Activated naive CD4-positive, alpha-beta T cell treated with anti-CD3 and anti-CD28 coated beads, Interleukin-2, amount 10 ng/mL, durations not matched to agents 7 days and 5 days (primary cell): ENCODE results near the gene LMO1.
A peak's percentile ranks its signal among the peaks of the same experiment; 100 is the strongest.

Source experiments
- CTCF ChIA-PET: fragments of 350-600 bp; sonication (Branson Sonifier 250); formaldehyde crosslinking; loops from one replicate; lab custom pipeline; 2021; ENCODE audit warnings: antibody characterized with exemption; lab: Charles Lee
- DNase-seq: peaks from one replicate; pipeline ENCODE4 v3.0.0-alpha.2; 2020
- H3K27ac Mint-ChIP-seq: one replicate; pipeline ENCODE4 v1.8.0; 2021; ENCODE audit warnings: mild to moderate bottlenecking, moderate library complexity, mixed read lengths
- H3K27me3 Mint-ChIP-seq: one replicate; pipeline ENCODE4 v1.8.0; 2021; ENCODE audit warnings: mild to moderate bottlenecking, mixed read lengths
- H3K36me3 Mint-ChIP-seq: one replicate; pipeline ENCODE4 v1.8.0; 2021; ENCODE audit warnings: mixed read lengths
- H3K4me1 Mint-ChIP-seq: one replicate; pipeline ENCODE4 v1.8.0; 2021; ENCODE audit warnings: mixed read lengths
- H3K4me3 Mint-ChIP-seq: one replicate; pipeline ENCODE4 v1.8.0; 2021; ENCODE audit warnings: mild to moderate bottlenecking, moderate library complexity, mixed read lengths
- H3K9me3 Mint-ChIP-seq: one replicate; pipeline ENCODE4 v1.8.0; 2021; ENCODE audit warnings: mixed read lengths

LMO1 gene

DNA sequence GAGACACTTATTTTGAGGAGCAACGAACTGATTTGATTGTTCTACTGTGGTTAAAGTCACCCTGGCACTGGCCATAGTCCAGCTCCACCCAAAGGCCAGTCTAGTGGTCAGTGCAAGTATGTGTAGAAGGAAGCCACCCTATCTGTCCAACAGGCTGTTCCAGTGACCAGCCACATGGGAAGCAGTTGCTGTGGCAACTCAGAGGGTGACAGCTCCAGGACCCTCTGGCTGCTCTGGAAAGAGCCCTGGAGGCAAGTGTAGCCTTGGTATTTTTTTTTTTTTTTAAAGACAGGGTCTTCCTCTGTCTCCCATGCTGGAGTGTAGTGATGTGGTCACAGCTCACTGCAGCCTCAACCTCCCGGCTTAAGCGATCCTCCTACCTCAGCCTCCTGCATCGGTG lies 27.8 kb downstream of the LMO1 start:
- Mint-ChIP-seq H3K27ac (no peak overlapping the region), H3K9me3 (no peaks in the 10 kb centered on the region), H3K36me3 (no peaks in the 10 kb centered on the region), H3K4me1 (peaks cover 10% of the 10 kb centered on the region), H3K27me3 (peaks cover 22% of the 10 kb centered on the region), H3K4me3 (no peak overlapping the region)
- CTCF ChIA-PET, result interaction anchor here (0.6 kb wide), 1 partner anchor 15 kb away, joined by 5 read pairs; no protein-coding TSS in a partner anchor
- no peak for DNase-seq

GRCh38 chr11:8234910-8235309 lies 28.8 kb downstream of the LMO1 start:
- Mint-ChIP-seq H3K36me3 (no peaks in the 10 kb centered on the region), H3K4me3 (no peak overlapping the region), H3K9me3 (no peaks in the 10 kb centered on the region), H3K27me3 (peaks cover 25% of the 10 kb centered on the region), H3K4me1 (peaks cover 10% of the 10 kb centered on the region), H3K27ac (no peak overlapping the region)
- DNase-seq, result no peak
- CTCF ChIA-PET, result no interaction called here

- no peak for DNase-seq
- no peak overlapping the region for H3K27ac Mint-ChIP-seq
- no peaks in the 10 kb centered on the region for H3K36me3 Mint-ChIP-seq
- H3K4me3 Mint-ChIP-seq, result no peak overlapping the region
- peaks cover 10% of the 10 kb centered on the region for H3K4me1 Mint-ChIP-seq
- CTCF ChIA-PET, result no interaction called here
- no peaks in the 10 kb centered on the region for H3K9me3 Mint-ChIP-seq
- peaks cover 20% of the 10 kb centered on the region for H3K27me3 Mint-ChIP-seq
Observed at GRCh38 chr11:8234425-8234821, 29.3 kb downstream of the LMO1 start.

GRCh38 chr11:8233691-8234424 lies 29.8 kb downstream of the LMO1 start:
- Mint-ChIP-seq H3K27ac (no peak overlapping the region), H3K36me3 (no peaks in the 10 kb centered on the region), H3K4me1 (peaks cover 10% of the 10 kb centered on the region), H3K9me3 (no peaks in the 10 kb centered on the region), H3K4me3 (no peak overlapping the region), H3K27me3 (peaks cover 15% of the 10 kb centered on the region)
- DNase-seq, result no peak
- CTCF ChIA-PET, result no interaction called here

DNA sequence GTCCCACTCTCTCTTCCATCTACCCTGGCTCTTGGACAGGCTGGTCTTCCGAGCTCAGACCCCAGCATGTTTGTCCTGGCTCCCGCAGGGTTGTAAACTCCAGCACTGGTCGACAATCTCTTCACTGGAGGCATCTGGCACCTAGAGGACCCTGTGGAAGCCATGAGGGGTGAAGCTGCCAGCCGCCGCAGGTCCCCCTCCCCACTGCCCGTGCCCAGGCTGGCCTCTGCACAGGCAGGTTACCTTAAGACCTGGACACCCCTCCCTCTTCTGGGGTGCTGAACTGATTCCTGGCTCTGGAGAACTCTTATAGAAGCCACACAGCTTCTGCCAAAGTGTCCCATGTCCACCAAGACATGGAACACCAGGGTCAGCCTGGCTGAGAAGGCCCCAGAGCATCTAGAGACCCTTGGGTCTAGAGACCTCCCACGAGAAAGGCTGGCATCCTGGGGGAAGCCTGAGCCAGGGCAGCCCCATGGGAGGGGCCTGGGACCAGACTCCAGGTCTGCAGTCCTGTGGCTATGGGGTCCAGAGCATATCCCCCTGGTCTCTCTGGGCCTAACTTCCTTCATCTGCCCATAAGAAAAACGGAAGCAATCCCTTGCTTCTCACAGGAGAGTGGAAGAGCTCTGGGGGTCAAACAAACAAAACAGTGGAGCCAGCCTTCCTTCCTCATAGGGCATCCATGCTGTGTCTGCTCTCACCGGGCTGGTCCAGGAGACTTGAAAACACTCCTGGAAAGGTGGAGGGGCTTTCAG lies 30.6 kb downstream of the LMO1 start:
- H3K27ac Mint-ChIP-seq, result no peak overlapping the region
- no peak for DNase-seq
- H3K4me1 Mint-ChIP-seq, result peaks cover 10% of the 10 kb centered on the region
- H3K36me3 Mint-ChIP-seq, result no peaks in the 10 kb centered on the region
- no peak overlapping the region for H3K4me3 Mint-ChIP-seq
- H3K27me3 Mint-ChIP-seq, result peaks cover 15% of the 10 kb centered on the region
- no peaks in the 10 kb centered on the region for H3K9me3 Mint-ChIP-seq
- CTCF ChIA-PET, result no interaction called here

DNA sequence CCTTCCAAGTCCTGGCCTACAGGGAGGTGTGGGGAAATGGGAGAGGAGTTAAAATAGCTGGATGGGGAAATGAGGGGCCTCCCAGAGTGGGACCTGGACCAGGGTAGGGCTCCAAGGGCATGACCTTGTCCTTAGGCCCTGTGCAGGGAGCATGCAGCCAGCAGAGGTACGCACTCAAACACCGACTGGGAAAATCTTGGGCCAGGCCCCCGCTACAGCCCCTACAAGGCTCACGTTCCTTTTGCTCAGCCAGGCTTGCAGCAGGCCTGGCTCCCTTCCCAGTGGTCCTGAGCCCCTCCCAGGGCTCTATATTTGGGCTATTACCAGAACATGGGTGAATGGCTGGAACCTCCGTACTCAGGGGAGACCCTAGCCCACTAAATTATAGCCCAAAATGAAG lies 31.3 kb downstream of the LMO1 start:
- CTCF ChIA-PET, result no interaction called here
- no peak overlapping the region for H3K27ac Mint-ChIP-seq
- H3K4me1 Mint-ChIP-seq, result peaks cover 10% of the 10 kb centered on the region
- H3K27me3 Mint-ChIP-seq, result peaks cover 15% of the 10 kb centered on the region
- H3K4me3 Mint-ChIP-seq, result no peak overlapping the region
- H3K36me3 Mint-ChIP-seq, result no peaks in the 10 kb centered on the region
- H3K9me3 Mint-ChIP-seq, result no peaks in the 10 kb centered on the region
- no peak for DNase-seq

GRCh38 chr11:8231979-8232378 lies 31.7 kb downstream of the LMO1 start:
- H3K36me3 Mint-ChIP-seq, result no peaks in the 10 kb centered on the region
- no peak for DNase-seq
- no peaks in the 10 kb centered on the region for H3K9me3 Mint-ChIP-seq
- peaks cover 10% of the 10 kb centered on the region for H3K4me1 Mint-ChIP-seq
- peaks cover 15% of the 10 kb centered on the region for H3K27me3 Mint-ChIP-seq
- CTCF ChIA-PET, result no interaction called here
- H3K4me3 Mint-ChIP-seq, result no peak overlapping the region
- no peak overlapping the region for H3K27ac Mint-ChIP-seq

GRCh38 chr11:8230921-8231847 lies 32.5 kb downstream of the LMO1 start:
- CTCF ChIA-PET, result interaction anchor here (0.7 to 5.0 kb wide), 2 partner anchors 33 to 88 kb away, joined by 3 to 29 read pairs; partner anchors contain the start of gene LMO1
- DNase-seq, result no peak
- peaks cover 10% of the 10 kb centered on the region for H3K4me1 Mint-ChIP-seq
- no peak overlapping the region for H3K4me3 Mint-ChIP-seq
- no peak overlapping the region for H3K27ac Mint-ChIP-seq
- no peaks in the 10 kb centered on the region for H3K36me3 Mint-ChIP-seq
- H3K27me3 Mint-ChIP-seq, result peaks cover 15% of the 10 kb centered on the region
- no peaks in the 10 kb centered on the region for H3K9me3 Mint-ChIP-seq

GRCh38 chr11:8230178-8230859 lies 33.4 kb downstream of the LMO1 start:
- Mint-ChIP-seq H3K36me3 (no peaks in the 10 kb centered on the region), H3K4me1 (peaks cover 7% of the 10 kb centered on the region), H3K9me3 (no peaks in the 10 kb centered on the region), H3K4me3 (no peak overlapping the region), H3K27ac (peak overlapping the region; percentile 62), H3K27me3 (peaks cover 15% of the 10 kb centered on the region)
- no peak for DNase-seq
- CTCF ChIA-PET, result interaction anchor here (0.7 to 5.0 kb wide), 2 partner anchors 33 to 89 kb away, joined by 3 to 29 read pairs; partner anchors contain the start of gene LMO1

- H3K27ac Mint-ChIP-seq, result no peak overlapping the region
- DNase-seq, result no peak
- H3K9me3 Mint-ChIP-seq, result no peaks in the 10 kb centered on the region
- no peaks in the 10 kb centered on the region for H3K4me1 Mint-ChIP-seq
- CTCF ChIA-PET, result interaction anchor here (1.6 to 5.0 kb wide), 3 partner anchors 9 to 338 kb away, joined by 3 to 29 read pairs (median 6); partner anchors contain the start of gene LMO1
- H3K27me3 Mint-ChIP-seq, result peaks cover 13% of the 10 kb centered on the region
- H3K4me3 Mint-ChIP-seq, result no peak overlapping the region
- H3K36me3 Mint-ChIP-seq, result no peaks in the 10 kb centered on the region
Observed at GRCh38 chr11:8229299-8230177, 34.1 kb downstream of the LMO1 start.

- no peak overlapping the region for H3K27ac Mint-ChIP-seq
- no peaks in the 10 kb centered on the region for H3K9me3 Mint-ChIP-seq
- peaks cover 10% of the 10 kb centered on the region for H3K27me3 Mint-ChIP-seq
- H3K36me3 Mint-ChIP-seq, result no peaks in the 10 kb centered on the region
- CTCF ChIA-PET, result interaction anchor here (0.7 to 5.0 kb wide), 6 partner anchors 9 to 1936 kb away, joined by 3 to 29 read pairs (median 4); partner anchors contain the start of gene LMO1
- H3K4me1 Mint-ChIP-seq, result no peaks in the 10 kb centered on the region
- no peak overlapping the region for H3K4me3 Mint-ChIP-seq
- no peak for DNase-seq
Observed at GRCh38 chr11:8228231-8228630, 35.4 kb downstream of the LMO1 start.

GRCh38 chr11:8227156-8228152 lies 36.2 kb downstream of the LMO1 start:
- H3K9me3 Mint-ChIP-seq, result no peaks in the 10 kb centered on the region
- DNase-seq, result no peak

More at GRCh38 chr11:8227156-8228152, 36.2 kb downstream of the LMO1 start:
- peaks cover 10% of the 10 kb centered on the region for H3K27me3 Mint-ChIP-seq
- H3K27ac Mint-ChIP-seq, result no peak overlapping the region
- CTCF ChIA-PET, result interaction anchor here (0.7 to 5.0 kb wide), 5 partner anchors 8 to 1937 kb away, joined by 3 to 29 read pairs (median 4); partner anchors contain the start of gene LMO1
- no peaks in the 10 kb centered on the region for H3K36me3 Mint-ChIP-seq
- no peak overlapping the region for H3K4me3 Mint-ChIP-seq
- no peaks in the 10 kb centered on the region for H3K4me1 Mint-ChIP-seq
